Endodermal cell (in vitro differentiated cells): Measurements from ENCODE around the gene MOSMO. TPM values are rescaled to one million over a fixed set of nuclear protein-coding genes. Genes with fewer than 3 reads are reported as not detected.
"Not testable (repeated sequence)": the region's sequence is repeated elsewhere in the genome, so short reads cannot be mapped to it uniquely, and the experiment has no call there.

Experiments used
- DNase-seq: peaks from one replicate; pipeline ENCODE4 v3.0.0-alpha.2; 2017
- H3K27ac ChIP-seq: 2 replicates; pipeline ENCODE4 v1.5.1; 2013; ENCODE audit warnings: mild to moderate bottlenecking, low read depth, low read length, moderate library complexity
- H3K27me3 ChIP-seq: 2 replicates; pipeline ENCODE4 v1.6.1; 2013; ENCODE audit warnings: mild to moderate bottlenecking, low read length, moderate library complexity; ENCODE audit not compliant: insufficient read depth, control insufficient read depth, poor library complexity, severe bottlenecking
- H3K36me3 ChIP-seq: 2 replicates; pipeline ENCODE4 v1.7.0; 2013; ENCODE audit warnings: mild to moderate bottlenecking, low read length, moderate library complexity; ENCODE audit not compliant: control insufficient read depth, insufficient read depth
- H3K4me1 ChIP-seq: one replicate; pipeline ENCODE4 v1.7.0; 2013; ENCODE audit warnings: low read length; ENCODE audit not compliant: control insufficient read depth, insufficient read depth
- H3K4me3 ChIP-seq: 2 replicates; pipeline ENCODE4 v1.5.1; 2013; ENCODE audit warnings: mild to moderate bottlenecking, low read length, moderate library complexity
- H3K9ac ChIP-seq: 2 replicates; pipeline ENCODE4 v1.6.1; 2013; ENCODE audit warnings: mild to moderate bottlenecking, low read length, moderate library complexity; ENCODE audit not compliant: poor library complexity, severe bottlenecking; ENCODE audit errors: extremely low read depth
- H3K9me3 ChIP-seq: 2 replicates; pipeline ENCODE4 v1.6.1; 2013; ENCODE audit warnings: mild to moderate bottlenecking, low read length, moderate library complexity; ENCODE audit not compliant: control insufficient read depth
- H3K27ac Mint-ChIP-seq: 2 replicates; pipeline ENCODE4 v1.8.0; 2020; ENCODE audit warnings: mixed read lengths
- H3K27me3 Mint-ChIP-seq: 2 replicates; pipeline ENCODE4 v1.8.0; 2021; ENCODE audit warnings: mild to moderate bottlenecking, mixed read lengths; ENCODE audit not compliant: insufficient read depth
- H3K36me3 Mint-ChIP-seq: 2 replicates; pipeline ENCODE4 v1.8.0; 2020; ENCODE audit warnings: low read depth, mixed read lengths
- H3K4me1 Mint-ChIP-seq: 2 replicates; pipeline ENCODE4 v1.8.0; 2020; ENCODE audit warnings: mixed read lengths
- H3K4me3 Mint-ChIP-seq: 2 replicates; pipeline ENCODE4 v1.8.0; 2020; ENCODE audit warnings: mild to moderate bottlenecking, moderate library complexity, mixed read lengths
- H3K9me3 Mint-ChIP-seq: 2 replicates; pipeline ENCODE4 v1.8.0; 2020; ENCODE audit warnings: mild to moderate bottlenecking, mixed read lengths
- WGBS, 2 experiments: methylation state at CpG; one replicate each; pipeline versions ENCODE4 v1.1.5 to v1.1.7; 2013; ENCODE audit warnings: missing lambda C conversion rate in 2 of 2, mixed read lengths in 1 of 2; ENCODE audit not compliant: insufficient coverage in 1 of 2, insufficient read length in 1 of 2; 5-methylcytosine and 5-hydroxymethylcytosine counted together
- total RNA-seq, 2 donors: library from RNA; stranded (reverse); fragmentation: NEBNext Ultra II Directional in 1 of 2; extraction: Animal tissue kit (Norgen Biotek cat#: 25700) in 1 of 2; gene quantifications; 2 replicates in 1 of 2; 3 replicates in 1 of 2; pipeline ENCODE4 v1.2.1, GENCODE V29; 2021
- TF ChIP-seq, protein P1 (sequence below): fragments of 200-600 bp; sonication (generic); conservative IDR thresholded peaks from 2 replicates; pipeline ENCODE4 v1.5.0; 2021; ENCODE audit warnings: antibody characterized with exemption, mild to moderate bottlenecking

The MOSMO gene
- total RNA-seq, 2 donors from 2014 or later = 12.6 to 14.7 TPM

DNA sequence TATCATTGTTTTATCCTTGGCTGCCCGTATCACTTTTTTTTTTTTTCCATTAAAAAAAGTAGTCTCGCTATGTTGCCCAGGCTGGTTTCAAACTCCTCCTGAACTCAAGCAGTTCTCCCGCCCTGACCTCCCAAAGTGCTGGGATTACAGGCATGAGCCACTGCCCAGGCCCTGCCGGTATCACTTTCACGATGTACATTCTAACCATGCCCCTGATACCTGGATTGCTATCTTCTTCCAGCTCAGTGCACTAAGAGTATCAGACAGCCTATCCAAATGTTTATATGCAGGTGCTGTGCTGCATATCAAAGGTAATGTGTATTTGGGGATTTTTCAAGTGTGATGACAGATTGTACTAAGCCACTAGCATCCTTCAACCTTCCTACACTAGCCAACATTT lies 14.2 kb downstream of the MOSMO start:
- H3K4me1 ChIP-seq = peaks cover 15% of the 10 kb centered on the region
- no peaks in the 10 kb centered on the region for H3K27me3 Mint-ChIP-seq
- H3K36me3 Mint-ChIP-seq = no peaks in the 10 kb centered on the region
- H3K9me3 Mint-ChIP-seq = no peaks in the 10 kb centered on the region
- H3K4me3 Mint-ChIP-seq = no peak overlapping the region
- no peaks in the 10 kb centered on the region for H3K36me3 ChIP-seq
- no peak overlapping the region for H3K27ac Mint-ChIP-seq
- no peak for DNase-seq
- no peak overlapping the region for H3K4me3 ChIP-seq
- H3K9ac ChIP-seq = no peak overlapping the region
- peaks cover 34% of the 10 kb centered on the region for H3K4me1 Mint-ChIP-seq
- H3K27ac ChIP-seq = no peak overlapping the region
- 80 to 93% methylated on average over 4 to 5 of the region's 5 CpGs for WGBS, 2 experiments
- TF ChIP-seq, protein P1, sequence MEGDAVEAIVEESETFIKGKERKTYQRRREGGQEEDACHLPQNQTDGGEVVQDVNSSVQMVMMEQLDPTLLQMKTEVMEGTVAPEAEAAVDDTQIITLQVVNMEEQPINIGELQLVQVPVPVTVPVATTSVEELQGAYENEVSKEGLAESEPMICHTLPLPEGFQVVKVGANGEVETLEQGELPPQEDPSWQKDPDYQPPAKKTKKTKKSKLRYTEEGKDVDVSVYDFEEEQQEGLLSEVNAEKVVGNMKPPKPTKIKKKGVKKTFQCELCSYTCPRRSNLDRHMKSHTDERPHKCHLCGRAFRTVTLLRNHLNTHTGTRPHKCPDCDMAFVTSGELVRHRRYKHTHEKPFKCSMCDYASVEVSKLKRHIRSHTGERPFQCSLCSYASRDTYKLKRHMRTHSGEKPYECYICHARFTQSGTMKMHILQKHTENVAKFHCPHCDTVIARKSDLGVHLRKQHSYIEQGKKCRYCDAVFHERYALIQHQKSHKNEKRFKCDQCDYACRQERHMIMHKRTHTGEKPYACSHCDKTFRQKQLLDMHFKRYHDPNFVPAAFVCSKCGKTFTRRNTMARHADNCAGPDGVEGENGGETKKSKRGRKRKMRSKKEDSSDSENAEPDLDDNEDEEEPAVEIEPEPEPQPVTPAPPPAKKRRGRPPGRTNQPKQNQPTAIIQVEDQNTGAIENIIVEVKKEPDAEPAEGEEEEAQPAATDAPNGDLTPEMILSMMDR = no peak
- H3K27me3 ChIP-seq = no peaks in the 10 kb centered on the region
- H3K9me3 ChIP-seq = no peaks in the 10 kb centered on the region

- Histone ChIP-seq H3K4me3 (no peak overlapping the region), H3K27me3 (no peaks in the 10 kb centered on the region), H3K36me3 (no peaks in the 10 kb centered on the region), H3K27ac (no peak overlapping the region), H3K9me3 (no peaks in the 10 kb centered on the region), H3K9ac (no peak overlapping the region), H3K4me1 (peaks cover 12% of the 10 kb centered on the region)
- 50% methylated on average over 1 of the region's 1 CpG; no CpG with 5 or more reads in 1 of the 2 experiments for WGBS, 2 experiments
- TF ChIP-seq, protein P1 = no peak
- Mint-ChIP-seq H3K4me1 (peaks cover 33% of the 10 kb centered on the region), H3K27me3 (no peaks in the 10 kb centered on the region), H3K27ac (no peak overlapping the region), H3K9me3 (no peaks in the 10 kb centered on the region), H3K36me3 (no peaks in the 10 kb centered on the region), H3K4me3 (no peak overlapping the region)
- no peak for DNase-seq
These were observed 15.6 kb downstream of the MOSMO start for GRCh38 chr16:22023505-22023904.

- H3K9me3 Mint-ChIP-seq, H3K9ac ChIP-seq, H3K27ac Mint-ChIP-seq, H3K4me3 Mint-ChIP-seq, H3K4me3 ChIP-seq, H3K36me3 ChIP-seq, H3K9me3 ChIP-seq, H3K36me3 Mint-ChIP-seq, DNase-seq, H3K27me3 ChIP-seq, H3K27me3 Mint-ChIP-seq, H3K27ac ChIP-seq: not testable (repeated sequence)
- 90 to 100% methylated on average over 2 to 4 of the region's 4 CpGs for WGBS, 2 experiments
- H3K4me1 ChIP-seq = peaks cover 12% of the 10 kb centered on the region
- peaks cover 34% of the 10 kb centered on the region for H3K4me1 Mint-ChIP-seq
These were observed 16.9 kb downstream of the MOSMO start for GRCh38 chr16:22024785-22025184.

- TF ChIP-seq, protein P1 = no peak
- H3K27ac Mint-ChIP-seq = no peak overlapping the region
- H3K27ac ChIP-seq = no peak overlapping the region
These were observed 19.7 kb downstream of the MOSMO start for GRCh38 chr16:22027633-22028032.

More at GRCh38 chr16:22027633-22028032, 19.7 kb downstream of the MOSMO start:
- peaks cover 4% of the 10 kb centered on the region for H3K9me3 Mint-ChIP-seq
- peaks cover 8% of the 10 kb centered on the region for H3K36me3 ChIP-seq
- peaks cover 30% of the 10 kb centered on the region for H3K4me1 Mint-ChIP-seq
- no peak overlapping the region for H3K4me3 ChIP-seq
- H3K9me3 ChIP-seq = peaks cover 7% of the 10 kb centered on the region
- no peaks in the 10 kb centered on the region for H3K27me3 ChIP-seq
- no peak overlapping the region for H3K4me3 Mint-ChIP-seq
- H3K27me3 Mint-ChIP-seq = no peaks in the 10 kb centered on the region
- 67 to 94% methylated on average over 1 to 2 of the region's 2 CpGs for WGBS, 2 experiments
- H3K4me1 ChIP-seq = peaks cover 12% of the 10 kb centered on the region
- DNase-seq = no peak
- no peak overlapping the region for H3K9ac ChIP-seq
- peaks cover 11% of the 10 kb centered on the region for H3K36me3 Mint-ChIP-seq
